Measurements from ENCODE around the gene LRPPRC. TPM values are rescaled to one million over a fixed set of nuclear protein-coding genes. Genes with fewer than 3 reads are reported as not detected.

The LRPPRC gene
- total RNA-seq, 1 donor from 2014 or later, result 92.8 TPM

- Histone ChIP-seq H3K36me3 (ENCODE audit: control insufficient read depth, insufficient read depth, low read length) (no peaks in the 10 kb centered on the region), H3K4me3 (ENCODE audit: low read depth, low read length) (no peak overlapping the region), H3K27me3 (ENCODE audit: control insufficient read depth, insufficient read depth, low read length) (no peaks in the 10 kb centered on the region)
- DNase-seq (ENCODE audit: low read depth), result no peak
- TF ChIP-seq CTCF (IDR thresholded peaks at IDR 0.05; ENCODE audit: insufficient read depth, low read length, poor library complexity, severe bottlenecking), result no peak
Measured at GRCh38 chr2:43842866-43843226, 152.9 kb downstream of the LRPPRC start.

GRCh38 chr2:43841949-43842865, 153.6 kb downstream of the LRPPRC start:
- no peaks in the 10 kb centered on the region for H3K27me3 ChIP-seq (ENCODE audit: control insufficient read depth, insufficient read depth, low read length)
- no peak for TF ChIP-seq CTCF (IDR thresholded peaks at IDR 0.05; ENCODE audit: insufficient read depth, low read length, poor library complexity, severe bottlenecking)
- no peak for DNase-seq (ENCODE audit: low read depth)
- no peaks in the 10 kb centered on the region for H3K36me3 ChIP-seq (ENCODE audit: control insufficient read depth, insufficient read depth, low read length)
- H3K4me3 ChIP-seq (ENCODE audit: low read depth, low read length), result no peak overlapping the region

GRCh38 chr2:43840965-43841364, 154.8 kb downstream of the LRPPRC start:
- no peak overlapping the region for H3K4me3 ChIP-seq (ENCODE audit: low read depth, low read length)
- H3K36me3 ChIP-seq (ENCODE audit: control insufficient read depth, insufficient read depth, low read length), result no peaks in the 10 kb centered on the region
- no peak for TF ChIP-seq CTCF (IDR thresholded peaks at IDR 0.05; ENCODE audit: insufficient read depth, low read length, poor library complexity, severe bottlenecking)
- no peaks in the 10 kb centered on the region for H3K27me3 ChIP-seq (ENCODE audit: control insufficient read depth, insufficient read depth, low read length)
- no peak for DNase-seq (ENCODE audit: low read depth)

GRCh38 chr2:43839776-43840564, 155.8 kb downstream of the LRPPRC start:
- TF ChIP-seq CTCF (IDR thresholded peaks at IDR 0.05; ENCODE audit: insufficient read depth, low read length, poor library complexity, severe bottlenecking), result no peak
- DNase-seq (ENCODE audit: low read depth), result no peak
- H3K36me3 ChIP-seq (ENCODE audit: control insufficient read depth, insufficient read depth, low read length), result no peaks in the 10 kb centered on the region
- H3K4me3 ChIP-seq (ENCODE audit: low read depth, low read length), result no peak overlapping the region
- no peaks in the 10 kb centered on the region for H3K27me3 ChIP-seq (ENCODE audit: control insufficient read depth, insufficient read depth, low read length)

GRCh38 chr2:43838560-43839267, 157.1 kb downstream of the LRPPRC start, which contains the start of the genes ABCG5 and ABCG8:
Gene ABCG5 (minus strand): TSS chr2:43838839. CDS start chr2:43838679, 160 bp downstream.
Gene ABCG8 (plus strand): TSS chr2:43838971. CDS start chr2:43839054, 83 bp downstream.
- TF ChIP-seq CTCF (IDR thresholded peaks at IDR 0.05; ENCODE audit: insufficient read depth, low read length, poor library complexity, severe bottlenecking), result no peak
- Histone ChIP-seq H3K27me3 (ENCODE audit: control insufficient read depth, insufficient read depth, low read length) (no peaks in the 10 kb centered on the region), H3K36me3 (ENCODE audit: control insufficient read depth, insufficient read depth, low read length) (no peaks in the 10 kb centered on the region), H3K4me3 (ENCODE audit: low read depth, low read length) (no peak within 1 kb of the TSS)
- DNase-seq (ENCODE audit: low read depth), result no peak

All from kidney epithelial cell (primary cell).